Amygdala (tissue), 56 donors: ENCODE measurements around the gene ACTN1.

Experiments
- DNase-seq, 56 donors: peaks; one replicate each; lab custom pipeline; 2025; lab: John Stamatoyannopoulos, UW

Gene ACTN1

DNA sequence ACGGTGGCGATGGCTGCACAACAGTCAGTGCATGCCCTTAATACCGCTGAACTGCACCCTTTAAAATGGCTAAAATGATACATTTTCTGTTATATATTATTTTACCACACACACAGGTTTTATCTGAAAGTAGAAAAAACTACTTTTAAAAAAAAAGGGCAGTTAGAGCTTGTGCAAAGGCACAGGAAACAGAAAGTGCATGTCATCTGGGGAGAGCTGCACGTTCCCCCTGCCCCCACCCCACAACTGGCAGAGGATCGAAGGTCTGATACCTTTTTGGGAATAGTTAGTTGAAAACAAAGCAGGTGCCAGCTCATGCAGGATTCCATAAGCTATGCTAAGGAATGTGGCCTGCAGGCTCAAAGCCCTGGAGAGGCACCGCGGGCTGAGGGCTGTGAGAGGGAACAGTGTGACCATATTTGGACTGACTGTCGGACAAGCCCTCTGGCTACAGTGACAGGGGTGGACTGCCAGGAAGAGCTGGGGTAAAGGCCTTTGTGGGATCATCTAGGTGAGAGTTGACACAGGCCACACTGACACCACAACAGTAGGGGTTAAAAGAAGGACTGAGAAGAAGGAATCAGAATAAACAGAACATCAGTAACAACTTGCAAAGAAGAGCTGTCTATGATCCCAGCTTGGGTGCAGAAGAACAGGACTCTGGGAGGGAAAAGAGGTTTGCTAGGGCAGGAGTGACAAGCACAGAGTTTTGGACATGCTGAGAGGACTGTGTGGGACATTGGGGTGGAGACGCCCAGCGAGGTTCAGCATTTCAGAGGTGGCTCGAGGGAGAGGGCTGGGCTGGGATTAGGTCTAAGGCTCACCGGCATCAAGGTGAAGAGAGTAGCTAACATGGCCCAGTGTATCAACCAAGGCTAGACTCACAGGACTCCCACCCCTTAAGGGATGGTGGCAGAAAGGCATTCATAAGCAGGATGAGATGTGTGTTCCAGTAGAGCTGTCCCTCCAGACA lies 54.6 kb downstream of the ACTN1 start:
- no peak for DNase-seq

- no peak for DNase-seq
Observed at GRCh38 chr14:68922886-68923285, 56.2 kb downstream of the ACTN1 start.

GRCh38 chr14:68922201-68922621 lies 56.9 kb downstream of the ACTN1 start:
- DNase-seq, result no peak

DNA sequence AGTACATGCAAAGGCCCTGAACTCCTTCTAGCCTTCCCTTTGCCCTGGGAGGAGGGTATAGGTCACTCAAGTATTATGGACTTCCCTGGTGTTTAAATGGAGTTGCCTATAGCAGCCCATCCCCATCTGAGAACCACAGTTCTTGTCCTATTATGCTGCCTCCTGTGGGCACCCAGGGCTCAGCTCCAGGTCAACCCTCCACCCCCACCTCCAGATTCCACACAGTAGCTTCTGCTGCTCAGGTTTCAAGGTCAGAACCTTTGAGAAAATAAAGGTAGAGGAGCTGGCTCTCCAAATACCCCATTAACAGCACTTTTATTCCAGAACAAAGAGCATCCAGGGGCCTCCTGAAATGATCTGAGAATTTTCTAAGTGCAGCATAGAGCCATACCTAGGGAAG lies 57.4 kb downstream of the ACTN1 start:
- DNase-seq, result no peak

DNA sequence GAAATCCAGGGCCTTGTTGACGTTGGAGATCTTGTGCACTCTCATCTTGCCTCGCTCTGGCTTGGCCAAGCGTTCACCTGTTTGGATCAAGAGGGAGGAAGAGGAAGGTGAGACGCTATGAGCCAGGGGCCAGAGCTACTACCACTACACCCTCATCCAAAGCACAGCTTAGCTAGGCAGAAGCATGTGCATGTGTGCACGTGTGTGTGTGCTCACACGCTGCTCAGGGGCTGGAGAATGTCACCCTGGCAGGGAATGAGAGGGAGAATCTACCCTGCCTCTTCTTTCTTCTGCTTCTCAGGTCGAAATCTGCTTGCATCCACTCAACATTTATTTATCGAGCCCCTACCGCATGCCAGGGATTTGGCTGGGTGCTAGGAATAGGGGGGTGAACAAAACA lies 58.1 kb downstream of the ACTN1 start:
- no peak for DNase-seq

DNA sequence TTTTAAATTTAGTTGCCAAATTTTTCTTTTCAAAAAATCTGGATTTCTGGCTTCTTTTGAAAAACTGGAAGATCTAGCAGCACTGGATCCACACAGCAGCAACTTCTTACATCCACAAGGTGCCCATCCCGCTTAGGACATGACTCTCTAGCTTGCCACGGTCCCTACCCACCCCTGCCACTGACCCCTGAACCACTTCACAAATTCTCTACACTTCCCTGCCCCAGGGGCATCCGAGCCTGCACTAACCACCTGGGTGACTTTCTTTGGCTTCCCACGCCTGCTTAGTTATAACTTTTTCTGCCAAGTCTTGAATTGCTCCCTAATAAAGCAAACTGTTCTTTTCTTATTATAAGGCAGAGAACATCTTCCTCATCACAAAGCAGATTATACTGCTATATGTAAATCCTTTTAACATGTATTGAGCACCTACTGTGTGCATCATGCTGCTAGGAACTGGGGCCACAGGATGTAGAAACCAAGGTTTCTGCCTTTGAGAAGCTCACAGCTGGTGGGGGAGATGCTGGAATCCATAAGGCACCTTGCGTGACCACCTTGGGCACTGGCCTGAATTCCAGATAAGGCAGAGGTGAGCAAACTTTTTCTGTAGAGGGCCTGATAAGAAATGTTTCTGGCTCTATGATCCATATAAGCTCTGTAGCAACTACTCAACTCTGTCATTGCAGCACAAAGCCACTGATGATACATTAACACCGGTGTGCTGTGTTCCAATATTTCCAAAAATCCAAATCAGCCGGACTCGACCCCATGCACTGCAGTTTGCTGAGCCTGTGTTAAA lies 59.8 kb downstream of the ACTN1 start:
- DNase-seq, result no peak

DNA sequence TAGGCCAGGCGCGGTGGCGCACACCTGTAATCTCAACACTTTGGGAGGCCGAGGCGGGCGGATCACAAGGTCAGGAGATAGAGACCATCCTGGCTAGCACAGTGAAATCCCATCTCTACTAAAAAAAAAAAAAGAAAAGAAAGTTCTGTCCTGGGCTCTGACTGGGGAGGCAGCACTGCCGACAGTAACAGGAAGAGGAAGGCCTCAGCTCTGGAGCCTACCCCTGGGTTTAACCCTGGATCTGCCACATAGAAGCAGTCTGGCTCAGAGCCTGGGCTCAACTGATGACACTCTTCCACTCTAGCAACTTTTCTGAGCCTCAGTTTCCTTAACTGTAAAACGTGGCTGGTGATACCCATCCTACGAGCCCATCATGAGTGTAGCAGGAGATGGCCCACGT lies 60.5 kb downstream of the ACTN1 start:
- no peak for DNase-seq

DNA sequence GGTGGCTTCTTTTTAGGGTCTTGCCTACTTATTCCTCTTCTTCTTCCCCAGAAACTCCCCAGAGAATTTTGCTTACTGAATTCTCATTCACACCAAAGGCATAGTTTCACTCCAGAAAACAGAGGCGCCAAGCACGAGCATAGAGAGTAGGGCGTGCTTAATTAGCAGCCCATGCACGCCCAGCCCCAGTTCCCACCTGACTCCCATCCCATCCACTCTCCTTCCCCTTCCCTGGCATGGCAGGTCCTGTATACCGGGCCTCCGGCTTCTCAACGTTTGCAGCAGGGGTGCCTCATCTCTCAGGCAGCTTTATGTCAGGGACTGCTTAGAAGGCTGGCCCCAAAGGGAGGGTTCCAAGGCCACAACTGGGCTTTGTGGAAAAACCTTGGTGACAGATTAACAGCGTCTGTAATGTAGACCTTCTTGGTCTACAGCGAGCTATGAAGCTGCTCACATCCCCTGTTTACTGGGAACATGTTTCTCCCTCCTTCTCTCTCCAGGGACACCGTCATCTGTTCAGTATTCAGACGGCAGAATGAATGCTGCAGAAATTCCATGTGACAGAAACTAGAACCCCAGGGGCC lies 62.7 kb downstream of the ACTN1 start:
- DNase-seq, result no peak

GRCh38 chr14:68913516-68913915 lies 65.6 kb downstream of the ACTN1 start:
- DNase-seq, result no peak

- DNase-seq, result peak in 32 of 56 donors; percentile 5 to 57 (median 23)
Observed at GRCh38 chr14:68911594-68912227, 67.4 kb downstream of the ACTN1 start.

DNA sequence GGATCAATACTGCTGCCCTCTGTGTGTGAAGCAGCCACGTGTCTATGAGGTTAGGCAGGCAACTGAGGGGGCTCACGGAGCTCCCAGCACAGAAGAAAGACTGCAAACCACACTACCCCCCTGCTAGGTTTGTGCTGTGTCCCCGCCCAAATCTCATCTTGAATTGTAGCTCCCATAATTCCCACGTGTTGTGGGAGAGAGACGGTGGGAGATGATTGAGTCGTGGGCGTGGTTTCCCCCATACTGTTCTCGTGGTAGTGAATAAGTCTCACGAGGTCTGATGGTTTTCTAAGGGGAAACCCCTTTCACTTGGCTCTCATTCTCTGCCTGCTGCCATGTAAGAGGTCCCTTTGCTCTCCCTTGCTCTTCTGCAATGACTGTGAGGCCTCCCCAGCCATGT lies 68.6 kb downstream of the ACTN1 start:
- no peak for DNase-seq

DNA sequence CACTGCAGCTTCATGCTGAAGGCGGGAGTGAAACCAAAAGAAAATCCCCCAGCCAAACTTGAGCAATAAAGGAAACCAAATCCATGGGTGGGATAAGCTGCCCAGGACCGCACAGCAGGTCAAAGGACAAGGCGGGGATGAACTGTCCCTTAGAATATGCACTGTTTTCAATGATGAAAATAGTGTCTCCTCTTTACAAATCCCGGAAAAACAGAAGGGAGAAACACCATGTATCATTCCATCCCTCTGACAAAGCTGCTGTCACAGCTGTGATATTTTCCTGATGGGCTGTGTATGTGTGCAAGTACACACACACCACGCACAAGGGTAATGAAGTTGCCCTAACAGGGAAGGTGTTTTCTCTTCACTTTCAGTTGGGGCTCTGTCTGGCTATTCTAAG lies 70.3 kb downstream of the ACTN1 start:
- no peak for DNase-seq

DNA sequence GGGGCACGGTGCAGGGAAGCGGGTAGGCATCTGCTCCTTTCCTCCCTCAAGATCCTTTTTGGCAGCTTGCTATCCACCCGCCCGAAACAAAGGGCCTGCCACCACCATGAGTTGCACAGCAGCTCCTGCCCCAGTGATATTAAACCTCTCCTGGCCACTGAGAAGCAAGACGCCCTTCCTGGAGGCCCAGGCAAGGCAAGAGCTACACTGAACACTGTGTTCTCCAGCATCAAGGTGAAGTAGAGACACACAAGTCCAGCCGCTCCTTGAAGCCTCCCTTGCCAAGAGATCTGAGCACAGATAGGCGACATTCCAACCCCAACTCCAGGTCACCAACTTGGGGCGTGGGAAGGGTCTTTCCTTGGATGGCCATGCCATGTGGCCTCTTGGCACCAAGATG lies 70.9 kb downstream of the ACTN1 start:
- no peak for DNase-seq

GRCh38 chr14:68906439-68906838 lies 72.7 kb downstream of the ACTN1 start:
- DNase-seq, result no peak

DNA sequence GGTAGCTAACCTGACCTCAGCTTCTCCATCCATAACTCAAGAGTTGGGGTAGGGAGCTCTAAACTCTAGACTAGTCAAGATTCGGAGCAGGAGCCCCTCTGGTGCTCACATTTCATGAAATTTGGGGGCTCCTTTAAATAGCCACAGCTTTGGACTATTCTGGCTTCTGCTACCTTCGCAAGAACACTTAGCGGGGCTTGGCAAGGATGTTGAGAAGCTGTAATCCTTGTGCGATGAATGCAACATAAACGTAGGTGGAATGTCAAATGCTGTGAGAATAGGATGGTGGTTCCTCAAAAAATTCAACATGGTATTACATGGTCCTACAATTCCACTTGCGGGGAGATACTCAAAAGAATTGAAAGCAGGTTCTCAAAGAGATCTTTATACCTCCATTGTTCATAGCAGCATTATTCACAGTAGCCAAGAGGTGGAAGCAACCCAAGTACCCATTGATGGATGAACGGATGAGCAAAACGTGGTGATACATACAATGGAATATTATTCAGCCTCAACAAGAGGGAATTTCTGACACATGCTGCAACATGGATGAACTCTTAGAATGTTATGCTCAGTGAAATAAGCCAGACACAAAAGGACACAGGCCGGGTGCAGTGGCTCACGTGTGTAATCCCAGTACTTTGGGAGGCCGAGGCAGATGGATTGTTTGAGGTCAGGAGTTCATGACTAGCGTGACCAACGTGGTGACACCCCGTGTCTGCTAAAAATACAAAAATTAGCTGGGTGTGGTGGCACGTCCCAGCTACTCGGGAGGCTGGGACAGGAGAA lies 73.8 kb downstream of the ACTN1 start:
- DNase-seq, result peak in 1 of 56 donors; percentile 21

DNA sequence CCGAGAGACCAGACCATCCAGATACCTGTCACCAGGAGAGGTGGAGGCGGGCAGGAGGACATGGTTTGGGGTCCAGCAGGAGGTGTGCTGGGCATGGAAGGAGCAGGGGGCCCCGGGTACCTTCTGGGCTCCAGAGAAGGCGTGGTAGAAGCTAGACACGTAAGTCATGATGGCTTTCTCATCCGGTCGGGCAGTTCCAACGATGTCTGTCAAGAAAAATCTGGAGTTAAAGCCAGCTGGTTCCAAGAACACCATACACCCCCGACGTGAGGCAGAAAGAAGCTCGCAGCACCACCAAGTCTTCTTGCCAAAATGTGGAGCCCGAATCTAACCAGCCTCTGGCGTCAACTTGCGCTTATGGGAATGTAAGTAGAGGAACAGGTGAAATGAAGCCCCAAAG lies 76.7 kb downstream of the ACTN1 start:
- no peak for DNase-seq

- no peak for DNase-seq
Observed at GRCh38 chr14:68899033-68899603, 80.0 kb downstream of the ACTN1 start.

DNA sequence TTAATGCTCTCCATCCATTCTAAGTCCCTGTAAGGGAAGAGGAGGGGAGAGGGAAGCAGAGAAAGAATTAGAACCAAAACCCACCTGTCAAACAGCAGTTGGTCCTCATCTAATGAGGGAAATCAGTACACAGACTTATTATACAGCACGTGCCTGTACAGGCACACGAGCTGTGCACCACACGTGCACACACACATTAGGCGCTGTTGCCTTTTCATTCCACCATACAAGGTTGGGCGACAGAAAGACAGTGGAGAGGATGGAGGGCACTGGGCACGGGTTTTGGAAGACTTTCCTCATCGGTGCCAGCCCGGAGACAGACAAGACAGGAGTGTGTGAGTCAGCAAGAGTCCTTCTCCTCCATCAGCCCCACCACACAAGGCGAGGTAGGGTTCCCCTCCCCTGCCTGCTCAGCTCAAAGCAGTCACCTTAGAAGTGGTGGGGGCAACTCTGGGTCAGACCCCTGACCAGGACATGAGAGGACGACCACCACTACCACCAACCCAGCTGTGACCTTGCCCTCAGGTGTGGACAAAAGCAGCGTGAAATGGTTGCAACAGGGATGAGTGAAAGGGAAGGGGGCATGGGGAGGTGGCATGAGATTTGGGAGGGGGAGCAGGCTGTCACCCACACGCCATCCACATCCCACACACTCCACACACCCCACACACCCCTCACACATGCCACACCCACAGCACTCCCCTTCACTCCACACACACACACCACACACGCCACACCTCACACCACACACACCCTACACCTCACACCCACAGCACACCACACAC lies 80.7 kb downstream of the ACTN1 start:
- no peak for DNase-seq
